Uterus (tissue), 4 donors: Measurements from ENCODE around the gene C6orf132. TPM values are rescaled to one million over a fixed set of nuclear protein-coding genes. Genes with fewer than 3 reads are reported as not detected.

Source experiments
- DNase-seq, 2 donors: peaks; one replicate each; pipeline ENCODE4 v3.0.0-alpha.2; 2019 to 2020
- H3K27ac ChIP-seq, 2 donors: fragments of 200-600 bp; sonication (generic); 1 replicate in 1 of 2; 2 replicates in 1 of 2; pipeline ENCODE4 v1.5.1; 2016 to 2018
- H3K27me3 ChIP-seq, 2 donors: fragments of 200-600 bp; sonication (generic); one replicate each; pipeline ENCODE4 v1.5.1; 2018 to 2019; ENCODE audit warnings: control low read depth in 1 of 2
- H3K36me3 ChIP-seq, 2 donors: fragments of 200-600 bp; sonication (generic); one replicate each; pipeline ENCODE4 v1.5.1; 2019; ENCODE audit warnings: control low read depth in 1 of 2
- H3K4me1 ChIP-seq, 2 donors: fragments of 200-600 bp; sonication (generic); one replicate each; pipeline ENCODE4 v1.5.1; 2018 to 2019; ENCODE audit warnings: control low read depth in 1 of 2
- H3K4me3 ChIP-seq, 2 donors: fragments of 200-600 bp; sonication (generic); 1 replicate in 1 of 2; 2 replicates in 1 of 2; pipeline ENCODE4 v1.5.1; 2018 to 2019; ENCODE audit warnings: mild to moderate bottlenecking in 1 of 2
- H3K9me3 ChIP-seq, 2 donors: fragments of 200-600 bp; sonication (generic); one replicate each; pipeline ENCODE4 v1.5.1; 2019; ENCODE audit warnings: control low read depth in 1 of 2
- POLR2A ChIP-seq, 2 donors: fragments of 450-650 bp; IDR thresholded peaks; one replicate each; pipeline ENCODE4 v1.6.1; 2016; ENCODE audit warnings: antibody characterized with exemption in 2 of 2, mild to moderate bottlenecking in 1 of 2, moderate library complexity in 1 of 2
- intact Hi-C: fragments of 100-400 bp; cut with DNase I; formaldehyde crosslinking; loops from one replicate; pipeline ENCODE4 v1.15.1; 2023; ENCODE audit warnings: low total_unique reads
- total RNA-seq, 4 donors: library from RNA; depleted of rRNA in 3 of 4; stranded (reverse); fragments of >200 nt in 3 of 4; gene quantifications; one replicate each; pipeline versions ENCODE4 v1.1.0 to v1.2.4, GENCODE V29; 2014 to 2023
- TF ChIP-seq, protein P1 (sequence below), 4 experiments: fragments of 200-600 bp in 2 of 4; fragments of 450-650 bp in 2 of 4; sonication (generic) in 2 of 4; IDR thresholded peaks; one replicate each; pipeline ENCODE4 v1.5.1; 2016 to 2019; ENCODE audit warnings: antibody characterized with exemption in 4 of 4, mild to moderate bottlenecking in 2 of 4, moderate library complexity in 1 of 4
- donor health status: DM: yes; HTN: yes; CAD: no.

Gene C6orf132
- total RNA-seq, 4 donors from 2014 or later = 0.91 to 2.4 (median 1.0) TPM; not detected in 1

DNA sequence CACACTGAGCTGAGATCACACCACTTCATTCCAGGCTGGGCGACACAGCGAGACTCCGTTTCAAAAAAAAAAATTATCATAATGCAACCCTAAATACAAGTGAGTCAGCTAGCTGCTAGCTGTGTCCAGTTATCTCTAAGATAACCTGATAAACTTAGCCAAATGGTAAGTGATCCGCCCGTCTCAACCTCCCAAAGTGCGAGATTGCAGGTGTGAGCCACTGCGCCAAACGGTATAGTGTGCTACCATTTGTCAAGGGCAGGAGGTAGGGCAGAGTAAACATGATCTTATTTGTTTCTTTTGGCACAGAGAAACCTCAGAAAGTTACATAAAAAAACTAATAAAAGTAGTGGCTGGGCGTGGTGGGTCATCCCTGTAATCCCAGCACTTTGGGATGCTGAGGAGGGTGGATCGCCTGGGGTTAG, 4.7 kb upstream of the C6orf132 start:
- H3K27me3 ChIP-seq = peaks cover 0 to 3% of the 10 kb centered on the region in 2 donors
- intact Hi-C loops = no loop called here
- no peaks in the 10 kb centered on the region for H3K9me3 ChIP-seq
- TF ChIP-seq, protein P1, sequence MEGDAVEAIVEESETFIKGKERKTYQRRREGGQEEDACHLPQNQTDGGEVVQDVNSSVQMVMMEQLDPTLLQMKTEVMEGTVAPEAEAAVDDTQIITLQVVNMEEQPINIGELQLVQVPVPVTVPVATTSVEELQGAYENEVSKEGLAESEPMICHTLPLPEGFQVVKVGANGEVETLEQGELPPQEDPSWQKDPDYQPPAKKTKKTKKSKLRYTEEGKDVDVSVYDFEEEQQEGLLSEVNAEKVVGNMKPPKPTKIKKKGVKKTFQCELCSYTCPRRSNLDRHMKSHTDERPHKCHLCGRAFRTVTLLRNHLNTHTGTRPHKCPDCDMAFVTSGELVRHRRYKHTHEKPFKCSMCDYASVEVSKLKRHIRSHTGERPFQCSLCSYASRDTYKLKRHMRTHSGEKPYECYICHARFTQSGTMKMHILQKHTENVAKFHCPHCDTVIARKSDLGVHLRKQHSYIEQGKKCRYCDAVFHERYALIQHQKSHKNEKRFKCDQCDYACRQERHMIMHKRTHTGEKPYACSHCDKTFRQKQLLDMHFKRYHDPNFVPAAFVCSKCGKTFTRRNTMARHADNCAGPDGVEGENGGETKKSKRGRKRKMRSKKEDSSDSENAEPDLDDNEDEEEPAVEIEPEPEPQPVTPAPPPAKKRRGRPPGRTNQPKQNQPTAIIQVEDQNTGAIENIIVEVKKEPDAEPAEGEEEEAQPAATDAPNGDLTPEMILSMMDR (IDR thresholded peaks at IDR 0.05) = no peak
- TF ChIP-seq POLR2A (IDR thresholded peaks at IDR 0.05) = no peak
- H3K27ac ChIP-seq = no peak overlapping the region
- DNase-seq = no peak
- no peaks in the 10 kb centered on the region for H3K36me3 ChIP-seq
- peaks cover 0 to 5% of the 10 kb centered on the region in 2 donors for H3K4me1 ChIP-seq
- H3K4me3 ChIP-seq = no peak overlapping the region

DNA sequence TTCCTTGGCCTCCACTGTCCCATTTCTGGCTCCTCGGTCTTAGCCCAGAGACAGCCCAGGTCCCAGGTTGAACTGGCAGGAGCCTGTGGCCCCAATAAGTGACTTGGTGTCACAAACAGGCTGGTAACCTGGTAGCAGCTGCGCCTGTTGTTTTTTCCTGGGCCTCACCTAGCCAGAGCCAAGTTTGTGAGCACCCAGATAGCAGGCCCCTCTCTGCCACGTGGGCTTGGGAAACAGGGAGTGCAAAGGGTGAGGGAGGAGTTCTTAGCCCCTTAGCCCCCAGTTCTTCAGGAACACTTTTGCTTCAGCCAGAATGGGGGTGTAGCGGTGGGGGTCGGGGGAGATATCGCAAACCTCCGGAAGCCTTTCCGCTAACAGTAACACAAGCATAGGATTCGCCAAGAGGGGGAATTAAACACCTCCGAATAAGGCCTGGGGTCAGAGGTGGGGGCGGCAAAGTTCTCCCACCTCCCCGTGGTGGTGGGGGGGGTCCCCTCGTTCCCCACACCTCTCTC, 760 bp downstream of the C6orf132 start:
- H3K4me1 ChIP-seq = peaks cover 0 to 8% of the 10 kb centered on the region in 2 donors
- no peaks in the 10 kb centered on the region for H3K36me3 ChIP-seq
- no peak for DNase-seq
- peaks cover 0 to 3% of the 10 kb centered on the region in 2 donors for H3K27me3 ChIP-seq
- no peak overlapping the region for H3K4me3 ChIP-seq
- intact Hi-C loops = no loop called here
- no peaks in the 10 kb centered on the region for H3K9me3 ChIP-seq
- H3K27ac ChIP-seq = no peak overlapping the region
- TF ChIP-seq, protein P1 (IDR thresholded peaks at IDR 0.05) = no peak
- TF ChIP-seq POLR2A (IDR thresholded peaks at IDR 0.05) = no peak

DNA sequence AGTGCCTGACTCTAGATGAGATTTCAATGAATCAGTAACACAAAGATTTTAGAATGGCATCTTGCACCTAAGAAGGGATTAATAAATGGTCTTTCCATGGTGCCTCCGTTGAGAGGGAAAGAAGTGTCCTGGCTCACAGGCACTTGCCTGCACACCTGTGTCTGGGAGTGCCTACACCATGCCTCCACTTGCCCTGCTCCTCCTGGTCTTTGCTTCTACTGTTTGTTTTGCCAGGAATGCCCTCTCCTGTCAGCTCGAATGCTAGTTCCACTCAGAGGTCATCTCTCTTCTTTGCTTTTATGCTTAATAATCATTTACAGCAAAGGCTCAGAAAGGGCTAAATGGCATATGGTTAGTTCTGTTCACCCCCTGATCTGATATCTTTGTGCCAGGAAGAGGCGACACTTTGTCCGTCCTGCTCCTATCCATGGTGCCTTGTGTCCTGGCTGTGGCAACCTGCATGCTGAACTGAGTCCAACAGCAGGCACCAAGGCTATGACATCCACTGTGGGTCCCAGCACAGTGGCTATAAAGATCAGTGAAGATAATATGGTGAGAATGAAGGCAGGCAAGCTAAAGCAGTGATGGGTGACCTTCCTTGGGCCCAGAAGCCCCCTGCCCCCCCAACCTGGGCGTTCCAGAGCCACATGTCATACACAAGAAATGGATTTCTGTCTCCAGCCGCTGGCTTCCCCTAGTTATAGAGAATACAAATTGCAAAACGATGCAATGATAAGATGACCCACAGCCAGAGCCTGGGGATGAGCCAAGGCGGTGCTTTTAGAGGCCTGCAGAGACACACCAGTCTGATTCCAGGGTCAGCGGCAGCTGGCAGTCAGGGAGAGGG, 1.4 kb downstream of the C6orf132 start:
- H3K27ac ChIP-seq = no peak overlapping the region

DNA sequence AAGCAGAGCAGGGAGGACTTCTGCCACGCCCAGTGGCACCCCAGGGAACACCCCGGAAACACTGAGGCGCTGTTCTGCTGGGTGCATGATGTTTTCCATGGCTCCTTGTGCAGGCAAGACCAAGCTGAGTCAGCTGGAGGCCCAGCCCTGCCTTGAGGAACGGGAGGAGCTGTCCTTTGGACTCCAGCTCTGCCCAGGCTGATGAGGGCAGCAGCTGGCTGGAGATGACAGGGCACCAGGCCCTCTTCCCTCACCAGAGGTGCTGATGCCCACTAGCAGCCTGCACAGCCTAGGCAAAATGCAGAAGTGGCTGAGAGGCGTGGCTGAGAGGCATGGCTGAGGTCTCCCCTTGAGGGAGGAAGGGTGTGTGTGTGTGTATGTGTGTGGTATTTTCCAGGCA, 2.4 kb downstream of the C6orf132 start:
- TF ChIP-seq, protein P1 (IDR thresholded peaks at IDR 0.05) = no peak
- no peak for TF ChIP-seq POLR2A (IDR thresholded peaks at IDR 0.05)

More for the DNA sequence above, 1.4 kb downstream of the C6orf132 start:
- peaks cover 0 to 8% of the 10 kb centered on the region in 2 donors for H3K4me1 ChIP-seq
- peaks cover 0 to 3% of the 10 kb centered on the region in 2 donors for H3K27me3 ChIP-seq
- H3K36me3 ChIP-seq = no peaks in the 10 kb centered on the region
- TF ChIP-seq, protein P1 (IDR thresholded peaks at IDR 0.05) = no peak
- no peak for TF ChIP-seq POLR2A (IDR thresholded peaks at IDR 0.05)
- no peak overlapping the region for H3K4me3 ChIP-seq
- intact Hi-C loops = no loop called here
- H3K9me3 ChIP-seq = no peaks in the 10 kb centered on the region
- no peak for DNase-seq

More for the DNA sequence above, 2.4 kb downstream of the C6orf132 start:
- Histone ChIP-seq H3K4me1 (peaks cover 0 to 8% of the 10 kb centered on the region in 2 donors), H3K4me3 (no peak overlapping the region), H3K36me3 (no peaks in the 10 kb centered on the region), H3K27ac (no peak overlapping the region), H3K27me3 (peaks cover 0 to 3% of the 10 kb centered on the region in 2 donors), H3K9me3 (no peaks in the 10 kb centered on the region)
- no peak for DNase-seq
- intact Hi-C loops = no loop called here
